NT2/D1 (cell line): ENCODE results near the gene OAT.

Source experiments
- SUZ12 ChIP-seq: IDR thresholded peaks from 2 replicates; pipeline ENCODE4 v1.6.1; 2011; ENCODE audit not compliant: insufficient read length, insufficient read depth; ENCODE audit errors: extremely low read depth
- YY1 ChIP-seq: IDR thresholded peaks from 2 replicates; pipeline ENCODE4 v1.6.1; 2011; ENCODE audit not compliant: insufficient read length, insufficient read depth
- ZNF274 ChIP-seq: IDR thresholded peaks from 2 replicates; pipeline ENCODE4 v1.6.1; 2011; ENCODE audit warnings: mild to moderate bottlenecking, low read depth, low read length

DNA sequence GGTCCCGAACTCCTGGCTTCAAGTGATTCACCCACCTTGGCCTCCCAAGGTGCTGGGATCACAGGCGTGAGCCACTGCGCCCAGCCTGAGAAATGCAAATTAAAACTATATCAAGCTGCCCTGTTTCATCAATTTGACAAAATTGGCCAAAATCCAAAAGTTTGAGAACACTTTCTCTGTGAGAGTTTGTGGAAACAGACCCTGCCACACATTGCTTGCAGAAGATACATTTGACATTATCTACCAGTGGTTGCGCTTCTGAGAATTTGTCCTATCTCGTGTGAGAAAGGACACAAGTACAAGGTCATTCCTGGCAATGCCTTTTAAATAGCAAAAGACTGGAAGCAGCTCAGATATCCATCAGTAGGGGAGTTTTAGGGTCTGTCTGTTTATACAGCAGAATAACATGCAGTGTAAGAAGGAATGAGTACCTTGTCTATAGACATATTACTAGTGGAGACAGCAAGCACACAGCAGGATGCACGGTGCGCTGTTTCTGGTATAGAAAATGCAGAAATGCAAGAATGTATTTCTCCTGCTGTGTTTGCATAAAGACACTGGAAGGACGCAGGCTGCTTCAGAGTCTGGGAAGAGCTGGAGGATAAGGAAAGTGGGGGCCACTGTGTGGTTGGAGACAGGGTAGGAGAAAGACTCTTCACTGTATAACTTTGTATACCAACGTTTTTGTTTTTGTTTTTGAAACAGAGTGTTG lies 47.2 kb upstream of the OAT start:
- TF ChIP-seq SUZ12 (no peak), ZNF274 (no peak), YY1 (no peak)
